ENCODE data around the gene DDX41.

DDX41 gene

DNA sequence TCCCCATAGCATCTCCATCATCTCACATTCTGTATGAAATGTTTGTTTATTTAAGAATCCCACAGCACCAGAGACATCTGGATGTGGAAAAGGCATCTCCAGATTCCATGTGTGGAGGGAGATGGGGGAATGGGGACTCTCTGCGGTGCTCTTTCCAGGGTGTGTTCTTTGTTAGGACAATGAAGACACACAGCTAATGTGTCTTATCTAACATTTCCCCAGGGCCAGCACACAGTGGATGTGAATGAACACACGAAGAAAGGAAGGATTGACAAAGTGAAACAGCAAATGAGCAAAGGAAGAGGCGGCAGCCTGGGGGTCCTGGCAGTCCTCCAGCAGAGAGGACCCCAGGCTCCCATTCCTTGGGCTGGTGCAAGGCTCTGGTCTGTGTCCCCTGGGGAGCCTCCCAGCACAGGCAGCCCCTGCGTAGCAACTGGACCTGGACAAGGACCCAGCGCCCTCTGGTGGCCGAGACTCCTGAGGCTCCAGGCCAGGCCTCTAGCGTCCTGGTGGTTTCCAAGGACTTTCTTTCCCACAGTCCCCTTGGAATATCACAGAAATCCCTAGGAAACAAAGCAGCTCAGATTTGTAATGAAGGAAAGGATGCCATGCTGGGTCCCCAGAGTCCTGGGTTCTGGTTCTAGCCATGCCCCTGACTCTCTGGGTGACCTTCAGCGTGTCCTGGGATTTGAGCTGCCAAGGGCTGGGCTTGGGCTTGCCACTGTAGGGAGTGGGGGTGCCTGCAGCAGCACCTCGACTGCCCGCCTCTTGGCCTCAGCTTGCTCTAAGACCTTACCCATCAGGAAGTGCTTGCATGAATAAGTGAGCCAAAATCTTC lies 15.9 kb downstream of the DDX41 start:
- H3K27ac ChIP-seq = no peak overlapping the region
- TF ChIP-seq ZFX (IDR thresholded peaks at IDR 0.05) = no peak
- peak; percentile 99 for TF ChIP-seq CTCF (conservative IDR thresholded peaks at IDR 0.05)

DNA sequence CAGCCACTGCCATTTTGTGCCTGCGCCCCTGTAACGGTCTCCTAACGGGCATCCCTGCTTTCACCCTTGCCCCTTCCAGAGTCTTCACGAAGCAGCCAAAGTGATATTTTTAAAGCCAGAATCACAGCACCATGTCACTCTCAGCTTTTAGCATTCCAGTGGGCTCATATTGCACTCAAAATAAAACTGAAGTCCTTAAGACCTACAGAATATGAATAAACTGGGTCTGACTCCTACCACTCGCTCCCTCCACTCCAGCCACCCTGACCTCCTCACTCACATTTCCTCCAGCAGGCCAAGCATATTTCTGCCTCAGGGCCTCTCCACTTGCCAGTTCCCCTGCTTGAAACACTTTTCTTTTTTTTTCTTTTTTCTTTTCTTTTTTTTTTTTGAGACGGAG lies 16.9 kb downstream of the DDX41 start:
- no peak overlapping the region for H3K27ac ChIP-seq
- no peak for TF ChIP-seq CTCF (conservative IDR thresholded peaks at IDR 0.05)
- TF ChIP-seq ZFX (IDR thresholded peaks at IDR 0.05) = no peak

DNA sequence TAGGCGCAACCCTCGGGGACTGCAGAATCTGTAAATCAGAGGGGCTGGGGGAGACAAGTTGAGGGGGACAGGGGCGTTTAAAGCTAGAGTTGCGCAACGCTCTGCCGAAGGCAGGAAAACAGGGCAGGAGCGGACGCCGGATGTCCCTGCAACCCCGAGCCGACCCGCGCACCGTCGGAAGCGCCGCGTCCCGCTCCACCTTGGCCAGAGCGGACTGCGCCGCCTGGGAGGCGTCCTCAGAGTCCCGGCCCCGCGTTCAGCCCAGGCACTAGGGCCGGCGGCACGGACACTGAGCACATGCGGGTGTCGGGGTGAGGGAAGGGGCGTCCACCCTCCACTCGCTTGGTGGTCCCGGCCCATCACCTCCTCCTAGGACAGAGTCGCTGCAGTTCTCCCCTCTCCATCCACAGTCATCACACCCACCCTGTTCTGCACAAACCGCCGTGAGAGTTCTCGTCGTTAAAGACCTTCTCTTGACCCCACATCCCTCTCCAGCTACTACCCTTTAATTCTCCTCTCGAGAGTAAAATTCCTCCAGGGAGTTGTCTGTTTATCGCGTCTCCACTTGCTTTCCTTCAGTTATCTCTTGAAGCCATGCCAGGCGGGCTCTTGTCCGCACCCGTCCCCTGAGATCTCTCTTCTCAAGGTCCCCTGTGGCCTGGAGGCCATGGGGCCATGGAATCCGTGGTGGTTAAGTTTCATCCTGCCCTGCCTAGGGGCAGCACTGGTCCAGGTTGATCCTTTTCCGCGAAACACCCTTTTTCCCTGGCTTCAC lies 18.6 kb downstream of the DDX41 start:
- peak overlapping the region; percentile 76 for H3K27ac ChIP-seq
- TF ChIP-seq CTCF (conservative IDR thresholded peaks at IDR 0.05) = no peak
- no peak for TF ChIP-seq ZFX (IDR thresholded peaks at IDR 0.05)

- TF ChIP-seq ZFX (IDR thresholded peaks at IDR 0.05) = no peak
- peak; percentile 42 for TF ChIP-seq CTCF (conservative IDR thresholded peaks at IDR 0.05)
- H3K27ac ChIP-seq = peak within 1 kb of the TSS; percentile 76
These were observed 19.3 kb downstream of the DDX41 start, which contains the start of gene PDLIM7 for GRCh38 chr5:177497292-177498012. Gene PDLIM7 (minus strand): TSS chr5:177497604. CDS start chr5:177496512, 1,092 bp downstream.

- H3K27ac ChIP-seq = peak overlapping the region; percentile 76
- no peak for TF ChIP-seq CTCF (conservative IDR thresholded peaks at IDR 0.05)
- no peak for TF ChIP-seq ZFX (IDR thresholded peaks at IDR 0.05)
These were observed 20.0 kb downstream of the DDX41 start for GRCh38 chr5:177496727-177497291.

DNA sequence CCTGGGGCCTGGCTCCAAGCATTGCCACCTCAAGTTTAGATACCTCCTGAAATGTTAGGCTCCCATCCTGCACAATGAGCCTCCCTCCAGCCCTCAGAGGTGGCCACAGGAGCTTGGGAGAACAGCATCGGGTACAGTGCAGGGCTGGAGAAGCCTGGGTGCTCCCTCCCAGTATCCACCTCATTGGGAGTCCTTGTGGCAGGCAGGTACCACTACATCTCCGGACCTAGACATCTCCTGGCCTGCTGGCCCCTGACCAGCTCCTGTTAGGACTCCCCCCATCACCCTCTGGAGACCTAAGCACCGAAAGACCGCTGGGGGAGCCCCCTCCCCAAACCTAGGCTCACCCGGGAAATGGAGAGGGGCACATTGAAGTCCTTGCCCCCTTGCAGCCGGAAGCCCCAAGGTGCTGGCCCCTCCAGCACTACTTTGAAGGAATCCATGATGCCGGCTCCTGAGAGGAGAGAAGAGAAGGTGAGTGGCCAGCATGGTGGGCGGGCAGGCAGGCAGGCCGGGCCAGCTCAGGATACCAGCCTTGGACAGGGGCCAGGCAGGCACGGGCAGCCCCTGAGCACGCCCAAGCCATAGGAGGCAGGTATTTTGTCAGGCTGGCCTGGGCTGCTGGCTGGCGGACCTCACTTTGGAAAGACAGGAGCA lies 20.6 kb downstream of the DDX41 start:
- peak overlapping the region; percentile 76 for H3K27ac ChIP-seq
- TF ChIP-seq ZFX (IDR thresholded peaks at IDR 0.05) (no peak), CTCF (conservative IDR thresholded peaks at IDR 0.05) (no peak; the same call in 1 of the 2 replicates)
